A673 (cell line): Measurements from ENCODE around the gene AKT3. TPM values are rescaled to one million over a fixed set of nuclear protein-coding genes. Genes with fewer than 3 reads are reported as not detected.

ENCODE experiments used
- BruUV-seq: library from RNA; stranded (reverse); fragments of 400-500 nt; replicated peaks from 2 replicates; lab custom pipeline; 2021; lab: Mats Ljungman, UMichigan
- CTCF ChIA-PET: fragments of 300-600 bp; sonication (Branson Sonifier 250); formaldehyde crosslinking; loops from one replicate; lab custom pipeline; 2022; ENCODE audit warnings: antibody characterized with exemption; lab: Charles Lee
- POLR2A ChIA-PET: fragments of 300-600 bp; sonication (Branson Sonifier 250); formaldehyde crosslinking; loops from one replicate; lab custom pipeline; 2022; ENCODE audit warnings: antibody characterized with exemption; ENCODE audit not compliant: low non-redundant PET; lab: Charles Lee
- DNase-seq: peaks from one replicate; pipeline ENCODE4 v3.0.0-alpha.2; 2015; ENCODE audit warnings: low spot score
- H3K27ac ChIP-seq: fragments of 200-600 bp; sonication (generic); 2 replicates; pipeline ENCODE4 v1.5.1; 2016; ENCODE audit warnings: mixed run types, low read depth, mild to moderate bottlenecking, mixed read lengths, antibody characterized with exemption, low read length; ENCODE audit not compliant: poor library complexity, severe bottlenecking
- H3K27me3 ChIP-seq: fragments of 200-600 bp; sonication (generic); replicated peaks from 2 replicates; pipeline ENCODE4 v1.6.1; 2017; ENCODE audit warnings: mixed run types, low read depth, mild to moderate bottlenecking, mixed read lengths, antibody characterized with exemption, low read length; ENCODE audit not compliant: insufficient read depth, poor library complexity
- H3K36me3 ChIP-seq: fragments of 200-600 bp; sonication (generic); 2 replicates; pipeline ENCODE4 v1.6.1; 2016; ENCODE audit warnings: mixed run types, mild to moderate bottlenecking, mixed read lengths, antibody characterized with exemption, low read length; ENCODE audit not compliant: insufficient read depth, poor library complexity, severe bottlenecking
- H3K4me1 ChIP-seq: fragments of 200-600 bp; sonication (generic); 2 replicates; pipeline ENCODE4 v1.6.1; 2017; ENCODE audit warnings: mixed run types, mild to moderate bottlenecking, mixed read lengths, antibody characterized with exemption, low read length; ENCODE audit not compliant: insufficient read depth, poor library complexity, severe bottlenecking
- H3K4me3 ChIP-seq: fragments of 200-600 bp; sonication (generic); 2 replicates; pipeline ENCODE4 v1.5.1; 2016; ENCODE audit warnings: low read depth, mixed run types, mild to moderate bottlenecking, mixed read lengths, low read length; ENCODE audit not compliant: poor library complexity, severe bottlenecking
- H3K9me3 ChIP-seq: fragments of 200-600 bp; sonication (generic); 2 replicates; pipeline ENCODE4 v1.6.1; 2016; ENCODE audit warnings: mixed run types, low read depth, mild to moderate bottlenecking, mixed read lengths, antibody characterized with exemption, low read length; ENCODE audit not compliant: poor library complexity, severe bottlenecking
- EZH2 ChIP-seq: fragments of 200-600 bp; sonication (generic); IDR thresholded peaks from 2 replicates; pipeline ENCODE4 v1.6.1; 2017; ENCODE audit warnings: borderline replicate concordance, low read depth, mild to moderate bottlenecking, mixed read lengths, antibody characterized with exemption, low read length; ENCODE audit not compliant: poor library complexity, severe bottlenecking
- intact Hi-C: fragments of 100-400 bp; cut with micrococcal nuclease; formaldehyde crosslinking; loops from one replicate; pipeline ENCODE4 v1.10.0; 2022; ENCODE audit not compliant: unreplicated experiment
- total RNA-seq: library from RNA; stranded (reverse); gene quantifications from 2 replicates; pipeline ENCODE4 v1.2.3, GENCODE V29; 2021
- TF ChIP-seq, protein P1 (sequence below): fragments of 300-800, 200-600 bp; sonication (generic); conservative IDR thresholded peaks from 2 replicates; pipeline ENCODE4 v1.5.1; 2017; ENCODE audit warnings: low read depth, mild to moderate bottlenecking, antibody characterized with exemption, low read length, moderate library complexity, mixed read lengths

Gene AKT3
- total RNA-seq, 1 experiment from 2014 or later: 14.4 TPM

DNA sequence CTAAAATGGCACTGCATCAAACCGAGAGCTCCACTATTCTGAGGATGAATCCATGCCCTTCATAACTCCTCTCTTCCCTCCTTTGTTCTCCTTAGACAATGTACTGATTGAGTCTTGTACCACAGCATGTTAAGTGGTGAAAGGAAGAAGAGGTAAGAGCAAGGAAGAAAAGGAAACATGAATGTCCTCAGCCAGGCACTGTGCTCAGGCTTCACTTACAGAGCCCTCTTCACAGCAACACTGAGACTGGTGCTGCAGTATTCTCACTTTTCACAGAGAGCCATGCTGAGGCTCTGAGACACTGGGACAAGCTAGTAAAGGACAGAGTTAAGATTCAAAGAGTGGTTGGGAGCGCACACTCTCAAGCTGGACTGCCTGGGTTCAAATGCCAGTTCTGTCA is 143.5 kb downstream of the AKT3 start:
- Histone ChIP-seq H3K4me1 (no peaks in the 10 kb centered on the region), H3K27me3 (no peaks in the 10 kb centered on the region), H3K9me3 (no peaks in the 10 kb centered on the region), H3K36me3 (no peaks in the 10 kb centered on the region), H3K4me3 (no peak overlapping the region), H3K27ac (no peak overlapping the region)
- ChIA-PET POLR2A (no interaction called here), CTCF (no interaction called here)
- no peak for DNase-seq
- TF ChIP-seq, protein P1, sequence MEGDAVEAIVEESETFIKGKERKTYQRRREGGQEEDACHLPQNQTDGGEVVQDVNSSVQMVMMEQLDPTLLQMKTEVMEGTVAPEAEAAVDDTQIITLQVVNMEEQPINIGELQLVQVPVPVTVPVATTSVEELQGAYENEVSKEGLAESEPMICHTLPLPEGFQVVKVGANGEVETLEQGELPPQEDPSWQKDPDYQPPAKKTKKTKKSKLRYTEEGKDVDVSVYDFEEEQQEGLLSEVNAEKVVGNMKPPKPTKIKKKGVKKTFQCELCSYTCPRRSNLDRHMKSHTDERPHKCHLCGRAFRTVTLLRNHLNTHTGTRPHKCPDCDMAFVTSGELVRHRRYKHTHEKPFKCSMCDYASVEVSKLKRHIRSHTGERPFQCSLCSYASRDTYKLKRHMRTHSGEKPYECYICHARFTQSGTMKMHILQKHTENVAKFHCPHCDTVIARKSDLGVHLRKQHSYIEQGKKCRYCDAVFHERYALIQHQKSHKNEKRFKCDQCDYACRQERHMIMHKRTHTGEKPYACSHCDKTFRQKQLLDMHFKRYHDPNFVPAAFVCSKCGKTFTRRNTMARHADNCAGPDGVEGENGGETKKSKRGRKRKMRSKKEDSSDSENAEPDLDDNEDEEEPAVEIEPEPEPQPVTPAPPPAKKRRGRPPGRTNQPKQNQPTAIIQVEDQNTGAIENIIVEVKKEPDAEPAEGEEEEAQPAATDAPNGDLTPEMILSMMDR: no peak
- TF ChIP-seq EZH2: no peak
- intact Hi-C loops: no loop called here
- BruUV-seq: no TSS peak

DNA sequence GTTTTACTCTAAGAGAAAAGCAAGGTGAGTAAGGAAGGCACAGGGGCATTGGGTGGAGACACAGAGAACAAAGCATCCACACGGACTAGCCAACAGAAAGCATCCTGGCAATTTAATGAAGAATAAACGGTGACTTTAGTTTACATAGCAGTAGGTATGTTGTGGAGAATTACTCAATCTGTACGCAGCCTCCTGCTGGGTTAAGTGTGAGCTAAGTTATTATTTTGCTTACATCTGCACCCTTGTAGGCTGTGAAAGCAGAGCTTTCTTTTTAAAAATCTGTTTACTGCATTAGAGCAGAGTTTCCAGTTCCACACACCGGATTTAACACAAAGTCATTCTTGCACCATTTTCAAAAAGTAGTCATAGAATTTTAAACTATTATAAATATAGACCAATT is 144.5 kb downstream of the AKT3 start:
- no peaks in the 10 kb centered on the region for H3K9me3 ChIP-seq
- ChIA-PET POLR2A (interaction anchor here (0.6 kb wide), 1 partner anchor 54 kb away, joined by 3 read pairs; no protein-coding TSS in a partner anchor), CTCF (no interaction called here)
- intact Hi-C loops: no loop called here
- H3K4me1 ChIP-seq: no peaks in the 10 kb centered on the region
- BruUV-seq: no TSS peak
- DNase-seq: no peak
- no peaks in the 10 kb centered on the region for H3K36me3 ChIP-seq
- TF ChIP-seq, protein P1: no peak
- TF ChIP-seq EZH2: no peak
- no peak overlapping the region for H3K4me3 ChIP-seq
- no peak overlapping the region for H3K27ac ChIP-seq
- no peaks in the 10 kb centered on the region for H3K27me3 ChIP-seq

DNA sequence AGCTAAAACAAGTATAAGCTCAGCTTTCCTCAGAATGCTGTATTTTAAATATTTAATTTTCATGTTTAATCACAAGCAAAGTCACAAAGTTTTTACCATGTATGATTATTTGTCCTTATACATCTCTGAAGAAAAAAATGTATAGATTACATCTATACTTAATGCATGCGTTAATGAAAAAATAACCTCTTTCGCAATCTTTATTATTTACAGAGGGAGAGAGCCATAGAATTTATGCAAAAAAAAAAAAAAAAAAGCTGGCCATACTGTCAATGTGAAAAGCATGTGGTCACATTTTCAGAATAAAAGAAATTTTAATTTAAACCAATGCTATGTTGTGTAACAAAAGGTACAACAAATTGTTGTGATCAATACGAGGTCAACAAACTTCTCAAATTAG is 148.2 kb downstream of the AKT3 start:
- DNase-seq: no peak
- Histone ChIP-seq H3K4me1 (no peaks in the 10 kb centered on the region), H3K36me3 (no peaks in the 10 kb centered on the region), H3K27ac (no peak overlapping the region), H3K27me3 (no peaks in the 10 kb centered on the region), H3K4me3 (no peak overlapping the region), H3K9me3 (no peaks in the 10 kb centered on the region)
- no peak for TF ChIP-seq EZH2
- TF ChIP-seq, protein P1: no peak
- ChIA-PET POLR2A (interaction anchor here (0.5 kb wide), 1 partner anchor 508 kb away, joined by 23 read pairs; no protein-coding TSS in a partner anchor), CTCF (no interaction called here)
- intact Hi-C loops: no loop called here
- BruUV-seq: no TSS peak
